GM21381 (cell line): ENCODE data around the gene RGS14.
"Not testable (repeated sequence)": the region's sequence is repeated elsewhere in the genome, so short reads cannot be mapped to it uniquely, and the experiment has no call there.

ENCODE experiments used
- ATAC-seq: cut with Tn5 transposase; IDR thresholded peaks from one replicate; pipeline ENCODE4 v1.9.1; 2021; ENCODE audit warnings: mild to moderate bottlenecking, moderate library complexity; ENCODE audit not compliant: unreplicated experiment

The RGS14 gene

DNA sequence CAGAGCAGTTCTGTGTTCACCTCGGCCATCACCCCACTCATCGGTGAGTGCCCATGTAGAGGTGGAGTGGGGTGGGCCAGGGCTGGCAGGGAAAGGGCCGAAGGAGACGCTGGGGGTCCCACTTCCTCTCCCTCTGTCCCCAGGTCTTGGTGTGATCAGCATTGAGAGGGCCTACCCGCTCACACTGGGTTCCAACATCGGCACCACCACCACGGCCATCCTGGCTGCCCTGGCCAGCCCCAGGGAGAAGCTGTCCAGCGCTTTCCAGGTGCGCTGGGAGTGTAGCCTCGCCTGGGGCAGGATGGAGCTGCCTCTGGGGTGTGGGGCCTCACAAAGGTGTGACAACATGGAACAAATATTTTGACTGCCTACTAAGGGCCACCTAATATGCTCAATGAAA, 39.1 kb downstream of the RGS14 start:
- no peak for ATAC-seq

DNA sequence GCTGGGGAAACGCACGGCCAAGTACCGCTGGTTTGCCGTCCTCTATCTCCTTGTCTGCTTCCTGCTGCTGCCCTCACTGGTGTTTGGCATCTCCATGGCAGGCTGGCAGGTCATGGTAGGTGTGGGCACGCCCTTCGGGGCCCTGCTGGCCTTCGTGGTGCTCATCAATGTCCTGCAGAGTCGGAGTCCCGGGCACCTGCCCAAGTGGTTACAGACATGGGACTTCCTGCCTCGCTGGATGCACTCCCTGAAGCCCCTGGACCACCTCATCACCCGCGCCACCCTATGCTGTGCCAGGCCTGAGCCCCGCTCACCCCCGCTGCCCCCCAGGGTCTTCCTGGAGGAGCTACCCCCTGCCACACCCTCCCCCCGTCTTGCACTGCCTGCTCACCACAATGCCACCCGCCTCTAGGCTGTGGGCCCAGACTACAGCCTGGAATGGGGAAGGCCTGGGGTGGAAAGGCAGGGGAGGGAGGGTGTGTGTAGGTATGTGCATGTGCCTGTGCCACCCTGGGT, 40.2 kb downstream of the RGS14 start:
- ATAC-seq: no peak

DNA sequence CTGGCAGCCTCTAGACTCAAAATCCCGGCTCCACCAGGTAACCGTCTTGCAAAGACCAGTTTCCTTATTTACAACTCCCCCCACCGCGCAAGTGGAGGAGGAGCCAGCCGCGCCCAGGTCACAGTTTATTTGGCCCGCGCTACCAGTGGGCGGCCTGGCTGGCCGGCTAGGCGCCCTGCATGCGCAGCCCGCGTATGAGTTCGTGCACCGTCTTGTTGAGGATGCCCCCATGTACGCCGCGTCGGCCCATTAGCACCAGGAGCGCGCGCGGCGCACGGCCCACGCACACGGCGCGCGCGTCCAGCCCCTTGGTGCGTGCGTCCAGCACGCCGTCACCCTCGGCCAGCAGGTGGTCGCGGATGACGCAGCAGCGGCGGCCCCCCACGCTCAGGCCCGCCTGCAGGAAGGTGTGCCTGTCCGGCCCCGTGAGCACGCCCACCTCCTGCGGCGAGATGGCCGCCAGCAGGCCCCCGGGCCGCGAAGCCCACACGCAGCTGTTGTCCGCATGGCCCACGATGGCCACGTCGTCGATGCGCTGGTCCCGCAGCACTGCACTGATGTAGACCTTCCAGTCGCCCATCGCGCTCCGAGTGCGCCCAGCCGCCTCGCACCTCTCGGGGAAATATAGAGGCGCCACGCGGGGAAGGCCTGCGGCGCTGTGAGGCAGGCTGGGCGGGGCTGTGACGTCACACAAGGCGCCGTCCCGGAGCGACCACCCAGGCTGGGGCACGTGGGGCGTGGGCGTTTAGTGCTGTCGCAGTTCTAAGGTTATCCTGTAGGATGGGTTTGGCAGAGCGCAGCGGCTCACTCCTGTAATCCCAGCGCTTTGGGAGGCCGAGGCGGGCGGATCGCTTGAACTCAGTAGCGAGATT, 42.5 kb downstream of the RGS14 start, which contains the start of gene PFN3:
TSS of gene PFN3 (minus strand) at position 665 of the 872 bp plus-strand sequence. CDS start at position 580, 85 bp downstream.
- no peak for ATAC-seq

DNA sequence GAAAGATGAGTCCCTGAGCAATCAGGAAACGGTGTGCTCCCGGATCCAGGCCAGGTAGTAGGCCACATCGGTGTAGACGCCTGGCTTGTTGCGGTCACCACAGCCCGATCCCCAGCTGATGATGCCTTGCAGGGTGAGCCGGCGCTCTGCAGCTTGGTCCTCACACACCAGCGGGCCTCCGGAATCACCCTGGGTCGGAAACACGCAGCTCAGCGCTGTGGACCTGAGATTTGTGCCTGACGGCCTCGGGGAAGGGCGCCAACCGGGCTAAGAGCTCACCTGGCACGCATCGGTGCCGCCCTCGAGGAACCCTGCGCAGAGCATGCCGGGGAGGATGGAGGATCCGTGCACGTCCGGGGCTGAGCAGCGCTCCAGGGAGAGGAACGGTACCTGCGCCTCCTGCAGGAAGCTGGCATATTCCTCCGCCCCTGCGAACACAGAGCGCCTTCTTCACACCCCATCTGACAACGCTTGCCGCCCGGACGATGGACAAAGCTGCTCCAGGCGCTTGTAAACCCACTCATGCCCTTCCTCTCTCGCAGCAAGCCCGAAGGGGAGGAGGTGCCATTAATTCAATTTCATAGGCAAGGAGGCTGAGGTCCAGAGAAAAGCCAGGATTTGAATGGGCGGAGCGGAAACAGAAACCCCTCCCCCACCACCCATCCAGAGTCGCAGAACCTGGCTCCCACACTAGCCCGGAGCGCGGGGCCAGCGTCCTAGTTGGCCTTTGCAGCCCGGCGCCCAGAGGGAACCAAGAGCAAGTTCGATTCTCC, 44.7 kb downstream of the RGS14 start:
- no peak for ATAC-seq

DNA sequence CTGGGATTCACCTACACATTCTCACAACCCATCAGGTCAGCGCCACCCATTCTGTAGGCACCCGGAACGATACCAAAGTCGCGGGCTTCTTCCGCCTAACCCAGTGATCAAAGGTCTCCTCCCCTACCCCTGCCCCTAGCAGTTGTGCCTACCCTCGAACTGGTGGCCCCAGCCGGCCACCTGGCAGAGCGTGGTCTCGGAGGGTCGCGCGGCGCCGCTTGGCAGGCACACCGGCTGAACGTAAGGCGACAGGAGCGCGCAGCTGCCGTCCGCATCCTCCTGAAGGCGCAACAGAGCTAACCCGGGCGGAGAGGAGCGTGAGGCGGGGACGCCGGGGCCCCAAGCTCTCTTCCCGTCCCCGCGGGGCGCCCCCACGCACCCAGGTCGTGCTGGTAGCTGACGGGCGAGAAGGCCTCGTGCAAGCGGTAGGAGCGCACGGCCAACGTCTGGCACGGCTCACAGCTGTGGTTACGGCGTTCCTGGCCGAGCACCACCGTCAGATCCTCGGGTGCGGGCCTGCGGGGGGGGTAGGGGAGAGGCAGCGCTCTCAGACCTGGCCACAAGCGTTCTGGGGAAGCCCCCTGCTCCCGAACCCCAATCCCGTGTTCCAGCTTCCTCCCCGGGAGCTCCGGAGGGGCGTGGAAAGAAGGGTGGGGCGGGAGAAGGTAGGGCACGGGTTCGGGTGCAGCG, 45.5 kb downstream of the RGS14 start:
- peak; percentile 16 for ATAC-seq

DNA sequence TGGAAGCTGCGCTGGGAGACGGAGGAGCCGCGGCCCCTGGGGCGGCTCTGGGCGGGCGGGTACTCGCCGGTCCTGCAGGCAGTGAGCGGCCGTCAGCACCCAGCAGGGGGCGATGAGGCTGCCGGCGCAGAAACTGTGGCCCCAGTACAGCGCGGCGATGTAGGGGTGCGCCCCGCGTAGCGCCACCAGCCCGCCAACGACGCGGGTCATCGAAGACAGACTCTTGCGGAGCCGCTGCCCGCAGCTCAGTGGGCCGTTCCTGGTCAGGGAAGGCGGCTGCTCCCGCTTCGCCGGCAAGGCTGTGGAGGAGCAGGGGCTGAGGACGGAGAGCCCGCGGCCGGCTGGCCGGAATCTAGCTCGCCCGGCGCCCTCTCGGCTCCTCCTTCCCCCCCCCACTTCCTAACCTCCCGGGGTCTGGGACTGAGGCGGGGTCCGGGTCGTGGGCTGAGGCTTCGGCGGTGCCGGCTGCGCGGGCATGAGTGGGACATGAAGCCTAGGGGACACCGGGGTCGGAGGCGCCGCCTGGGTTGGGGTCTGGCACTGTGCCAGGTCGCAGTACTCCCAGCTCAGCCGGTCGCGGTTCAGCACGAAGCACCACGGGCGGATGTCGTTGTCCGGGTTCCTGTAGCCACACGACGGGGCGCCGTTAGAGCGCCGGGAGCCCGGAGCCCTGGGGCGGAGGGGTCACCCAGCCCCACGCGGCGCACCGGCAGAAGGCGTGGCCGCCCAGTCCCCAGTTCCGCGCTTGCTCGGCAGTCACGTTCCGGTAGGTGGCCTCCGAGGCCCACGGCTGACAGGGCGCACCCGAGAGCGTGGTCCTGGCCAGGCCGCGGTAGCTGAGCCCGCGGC, 46.3 kb downstream of the RGS14 start:
- peak; percentile 73 for ATAC-seq

DNA sequence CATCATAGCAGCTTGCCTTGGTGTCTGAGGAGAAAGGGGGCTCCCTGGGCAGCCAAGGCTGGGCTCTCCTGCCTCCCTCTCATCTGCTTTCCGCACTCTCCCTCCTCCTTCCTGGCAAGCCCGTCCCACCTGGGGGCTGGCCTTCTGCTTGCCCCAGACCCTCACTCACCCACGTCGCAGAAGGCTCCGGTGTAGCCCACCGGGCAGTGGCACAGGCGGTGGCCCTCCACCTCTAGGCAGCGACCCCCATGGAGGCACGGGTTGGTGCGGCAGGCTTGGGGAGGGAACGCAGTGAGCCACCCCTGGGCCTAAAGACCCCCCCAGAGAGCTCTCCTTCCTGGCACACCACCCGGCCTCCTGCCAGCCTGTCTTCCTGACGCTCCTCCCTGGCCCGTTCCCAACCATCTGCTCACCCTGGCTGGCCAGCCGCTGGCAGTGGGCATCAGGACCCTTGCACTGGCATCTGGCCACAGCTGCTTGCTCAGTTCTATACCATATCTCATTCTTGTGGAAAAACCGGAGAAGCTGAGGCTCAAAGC, 47.0 kb downstream of the RGS14 start:
- no peak for ATAC-seq

DNA sequence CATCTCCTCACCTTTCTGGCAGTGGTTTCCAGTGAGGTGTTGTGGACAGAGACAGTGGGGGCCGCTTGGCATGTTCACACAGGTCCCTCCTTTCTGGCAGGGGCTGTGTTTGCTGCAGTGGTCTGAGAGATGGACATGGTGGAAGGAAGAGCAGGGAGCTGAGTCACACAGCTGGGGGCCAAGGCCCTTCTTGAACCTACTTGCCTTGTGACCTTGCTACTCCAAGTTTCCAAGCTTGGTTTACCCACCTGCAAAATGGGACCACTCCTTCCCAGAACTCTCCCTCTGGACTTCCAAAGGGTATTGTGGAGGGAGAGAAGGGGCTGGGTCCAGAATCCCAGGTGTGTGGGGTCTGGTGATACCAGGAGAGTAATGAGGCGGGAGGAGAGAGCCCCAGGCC, 47.6 kb downstream of the RGS14 start:
- no peak for ATAC-seq

DNA sequence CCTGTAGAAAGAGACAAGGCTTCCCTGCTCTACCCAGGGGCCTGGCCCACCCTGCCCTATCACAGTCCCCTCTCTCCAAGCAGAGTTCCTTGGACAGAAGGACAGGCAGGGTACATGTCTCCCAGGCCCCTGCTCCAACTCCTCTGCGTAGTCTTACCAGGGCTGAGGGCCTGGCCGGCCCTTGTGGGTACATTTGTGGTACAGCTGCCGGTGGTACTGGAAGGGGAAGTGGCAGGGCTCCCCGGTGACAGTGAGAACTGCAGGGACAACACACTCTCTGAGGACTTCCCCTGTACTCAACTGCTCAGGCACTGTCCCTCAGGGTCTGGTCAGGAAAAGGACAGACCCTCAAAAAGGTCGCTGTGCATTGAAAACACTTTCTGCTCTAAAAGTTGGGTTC, 48.1 kb downstream of the RGS14 start:
- no peak for ATAC-seq

DNA sequence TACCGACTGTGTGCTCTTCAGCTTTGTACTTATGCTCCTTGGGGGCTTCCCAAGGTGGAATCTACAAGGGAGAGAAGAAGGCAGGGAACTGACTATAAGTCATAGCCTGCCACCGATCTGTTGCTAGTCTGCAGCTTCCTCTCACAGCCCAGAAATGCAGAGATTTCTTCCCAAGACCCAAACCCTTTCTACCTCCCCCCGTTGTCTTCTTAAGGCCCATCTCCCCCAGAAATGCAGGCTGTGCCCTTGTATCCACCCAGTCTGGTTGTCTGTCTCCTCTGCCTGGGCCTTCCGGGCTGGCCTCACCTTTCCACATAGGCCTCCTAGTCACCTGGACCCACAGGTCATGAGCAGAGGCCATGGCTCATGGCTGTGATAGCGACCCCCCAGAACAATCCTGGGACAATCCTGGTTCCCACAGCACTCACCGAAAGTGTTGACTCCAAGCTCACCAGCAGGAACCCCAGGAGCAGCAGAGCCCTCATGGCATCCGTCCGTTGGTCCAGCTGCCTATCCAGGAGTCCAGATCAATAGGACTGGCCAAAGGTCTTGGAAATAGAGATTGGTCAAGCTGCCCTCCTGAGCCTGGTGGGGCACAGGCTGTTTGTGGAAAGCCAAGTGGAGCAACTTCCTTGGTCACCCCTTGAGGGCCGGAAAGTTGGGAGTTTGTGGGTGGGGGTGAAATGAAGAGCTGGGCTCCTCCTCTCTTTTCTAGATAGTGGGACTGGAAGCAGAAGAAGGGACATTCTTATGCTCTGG, 51.5 kb downstream of the RGS14 start, which contains the start of gene F12:
TSS of gene F12 (minus strand) at position 522 of the 759 bp plus-strand sequence. CDS start at position 485, 37 bp downstream.
- ATAC-seq: no peak

DNA sequence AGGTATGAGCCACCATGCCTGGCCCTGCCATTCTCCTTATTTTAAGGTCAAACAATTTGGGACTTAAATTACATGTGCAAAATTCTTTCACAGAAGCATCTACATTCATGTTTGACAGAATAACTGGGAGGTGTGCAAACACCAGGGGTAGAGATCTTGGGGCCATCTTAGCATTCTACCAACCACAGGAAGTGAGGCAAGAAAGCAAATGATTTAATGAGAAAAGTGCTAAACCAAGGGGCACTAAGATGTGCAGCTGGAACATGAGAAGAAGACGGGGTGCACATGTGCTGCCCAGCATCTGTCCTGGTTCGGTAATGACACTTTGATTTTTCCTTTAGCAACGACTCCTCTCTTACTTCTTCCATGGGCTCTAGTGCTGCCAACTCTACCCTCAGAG, 52.9 kb downstream of the RGS14 start:
- ATAC-seq: no peak

DNA sequence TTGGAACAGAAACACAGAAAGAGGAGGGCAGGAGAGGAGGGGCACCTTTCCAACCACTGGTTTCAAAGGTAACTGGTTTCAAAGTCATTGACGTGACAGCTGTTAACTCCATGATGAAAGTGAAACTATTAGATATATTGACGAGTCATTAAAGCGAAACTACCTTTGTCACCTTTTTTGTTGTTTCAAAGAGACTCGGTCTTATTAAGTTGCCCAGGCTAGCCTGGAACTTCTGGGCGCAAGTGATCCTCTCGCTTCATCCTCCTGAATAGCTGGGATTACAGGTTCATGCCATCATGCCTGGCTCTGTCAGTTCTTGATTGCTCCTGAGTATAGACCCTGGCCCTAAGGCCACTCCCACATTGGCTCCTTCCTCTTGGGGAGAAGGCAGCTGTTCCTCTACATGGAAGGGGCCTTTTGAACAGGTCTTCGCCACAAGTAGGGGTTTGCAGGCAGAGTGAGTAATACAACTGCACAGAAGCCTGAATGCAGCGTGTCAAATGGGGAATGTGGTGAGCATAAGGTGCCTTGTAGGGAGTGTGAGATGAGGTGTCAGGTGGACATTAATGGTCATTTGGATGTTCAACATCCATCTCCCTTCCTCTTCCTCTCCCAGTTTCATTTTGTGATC, 55.0 kb downstream of the RGS14 start:
- peak; percentile 63 for ATAC-seq

DNA sequence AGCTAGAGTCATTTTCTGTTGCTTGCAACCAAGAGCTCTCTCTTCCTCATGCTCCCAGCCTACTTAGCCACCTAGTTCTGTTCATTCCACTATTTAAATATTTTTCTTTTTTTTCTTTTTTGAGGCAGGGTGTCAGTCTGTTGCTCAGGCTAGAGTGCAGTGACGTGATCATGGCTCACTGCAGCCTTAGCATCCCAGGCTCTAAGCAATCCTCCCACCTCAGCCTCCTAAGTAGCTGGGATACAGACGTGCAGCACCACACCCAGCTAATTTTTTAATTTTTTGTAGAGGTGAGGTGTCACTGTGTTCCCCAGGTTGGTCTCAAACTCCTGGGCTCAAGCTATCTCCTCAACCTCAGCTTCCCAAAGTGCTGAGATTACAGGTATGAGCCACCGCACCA, 56.8 kb downstream of the RGS14 start:
- no peak for ATAC-seq

DNA sequence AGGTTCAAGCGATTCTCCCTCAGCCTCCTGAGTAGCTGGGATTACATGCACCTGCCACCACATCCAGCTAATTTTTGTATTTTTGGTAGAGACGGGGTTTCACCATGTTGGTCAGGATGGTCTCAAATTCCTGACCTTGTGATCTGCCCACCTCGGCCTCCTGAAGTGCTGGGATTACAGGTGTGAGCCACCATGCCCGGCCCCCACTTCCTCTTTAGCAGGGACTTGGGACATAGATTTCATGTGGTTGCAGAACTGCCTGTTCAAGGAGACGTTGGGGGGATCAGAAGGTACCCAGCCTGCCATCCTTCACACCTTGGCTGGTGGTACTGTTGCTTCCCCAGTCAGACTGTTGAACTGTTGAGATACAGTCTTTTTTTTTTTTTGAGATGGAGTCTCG, 59.4 kb downstream of the RGS14 start:
- not testable (repeated sequence) for ATAC-seq

DNA sequence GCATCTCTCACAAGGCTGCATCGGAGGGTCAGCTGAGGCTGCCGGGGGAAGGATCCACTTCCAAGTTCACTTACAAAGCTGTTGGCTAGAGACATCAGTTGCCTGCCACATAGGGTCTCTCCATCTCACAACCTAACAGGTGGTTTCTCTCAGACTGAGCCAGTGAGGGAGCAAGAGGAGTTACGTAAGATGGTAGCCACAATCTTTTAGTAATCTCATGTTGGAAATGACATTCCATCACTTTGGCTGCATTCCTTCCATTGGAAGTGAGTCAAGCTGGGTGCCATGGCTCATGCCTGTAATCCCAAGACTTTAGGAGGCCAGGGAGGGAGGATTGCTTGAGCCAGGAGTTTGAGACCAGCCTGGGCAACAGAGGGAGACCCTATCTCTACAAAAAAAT, 61.3 kb downstream of the RGS14 start:
- ATAC-seq: no peak

DNA sequence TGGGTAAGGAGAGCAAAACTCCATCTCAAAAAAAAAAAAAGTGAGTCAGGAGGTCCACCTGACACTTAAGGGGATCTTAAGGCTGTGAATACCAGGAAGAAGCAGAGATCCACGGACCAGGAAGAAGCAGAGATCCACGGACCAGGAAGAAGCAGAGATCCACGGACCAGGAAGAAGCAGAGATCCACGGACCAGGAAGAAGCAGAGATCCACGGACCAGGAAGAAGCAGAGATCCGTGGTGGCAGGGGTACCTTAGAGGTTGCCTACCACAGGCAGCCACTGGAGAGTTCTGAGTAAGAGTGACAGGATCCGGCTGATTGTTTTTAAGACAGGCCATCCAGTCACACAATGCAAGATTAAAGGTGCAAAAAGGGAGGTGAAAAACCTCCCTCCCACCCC, 62.7 kb downstream of the RGS14 start:
- ATAC-seq: not testable (repeated sequence)

DNA sequence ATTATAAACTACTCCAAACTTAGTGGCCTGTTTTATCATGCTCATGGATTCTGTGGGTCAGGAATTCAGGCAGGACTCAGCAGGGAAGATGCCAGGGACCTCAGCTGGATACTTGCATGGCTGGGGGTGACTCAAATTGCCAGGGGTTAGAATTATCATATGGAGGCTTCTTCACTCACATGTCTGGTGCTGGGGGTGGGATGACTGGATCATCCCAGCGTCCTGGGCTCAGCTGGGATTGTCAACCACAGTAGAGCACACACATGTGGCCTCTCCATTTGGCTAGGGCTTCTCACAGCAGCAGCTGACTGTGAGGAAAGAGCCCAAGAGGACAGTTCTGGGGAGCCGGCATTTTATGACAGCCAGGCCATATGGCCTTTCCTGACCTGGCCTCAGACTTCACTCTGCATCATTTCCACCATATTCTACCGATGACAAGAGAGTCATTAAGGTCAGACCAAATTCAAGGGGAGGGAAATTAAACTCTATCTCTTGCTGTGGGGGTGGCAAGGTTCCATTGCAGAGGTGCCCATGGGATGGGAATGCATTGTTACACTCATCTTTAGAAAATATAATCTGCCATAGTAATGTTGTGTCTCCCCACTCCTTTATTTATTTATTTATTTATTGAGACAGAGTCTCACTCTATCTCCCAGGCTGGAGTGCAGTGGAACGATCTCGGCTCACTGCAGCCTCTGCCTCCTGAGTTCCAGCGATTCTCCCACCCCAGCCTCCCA, 63.5 kb downstream of the RGS14 start:
- no peak for ATAC-seq
